ENCODE measurements around the gene MPND. TPM values are rescaled to one million over a fixed set of nuclear protein-coding genes. Genes with fewer than 3 reads are reported as not detected.
A peak's percentile ranks its signal among the peaks of the same experiment; 100 is the strongest.

Gene MPND
- polyA plus RNA-seq, 1 of the 3 experiments (the other 2 are of a cell fraction) = 21.3 TPM

- Histone ChIP-seq H3F3A (replicated peaks; ENCODE audit: insufficient read depth) (no peaks in the 10 kb centered on the region), H3K27ac (ENCODE audit: low read depth in 2 of 2, low read length in 1 of 2) (no peak overlapping the region), H3K9me2 (no peaks in the 10 kb centered on the region), H2AFZ (ENCODE audit: low read depth) (no peak overlapping the region), H3K36me3 (replicated peaks in 1 of 2; ENCODE audit: control insufficient read depth in 1 of 2, insufficient read depth in 2 of 2, low read length in 1 of 2) (peaks cover 10 to 16% of the 10 kb centered on the region in 2 experiments), H3K4me2 (no peak overlapping the region), H3K9me3 (no peaks in the 10 kb centered on the region), H3K4me1 (ENCODE audit: control insufficient read depth in 1 of 2, insufficient read depth in 2 of 2, low read depth in 1 of 2, low read length in 1 of 2) (no peaks in the 10 kb centered on the region), H3K27me3 (ENCODE audit: insufficient read depth) (no peaks in the 10 kb centered on the region), H3K79me2 (ENCODE audit: insufficient read depth) (no peaks in the 10 kb centered on the region), H3K9ac (no peak overlapping the region), H3K4me3 (ENCODE audit: low read depth in 2 of 2, low read length in 1 of 2) (no peak overlapping the region), H4K20me1 (ENCODE audit: insufficient read depth) (no peaks in the 10 kb centered on the region)
- 92% methylated on average over 9 of the region's 9 CpGs for WGBS (ENCODE audit: low lambda C conversion rate)
- POLR2A ChIA-PET = no interaction called here
- TF ChIP-seq, protein P1, sequence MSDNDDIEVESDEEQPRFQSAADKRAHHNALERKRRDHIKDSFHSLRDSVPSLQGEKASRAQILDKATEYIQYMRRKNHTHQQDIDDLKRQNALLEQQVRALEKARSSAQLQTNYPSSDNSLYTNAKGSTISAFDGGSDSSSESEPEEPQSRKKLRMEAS (IDR thresholded peaks at IDR 0.05; ENCODE audit: low read depth) = no peak
- CTCF ChIA-PET = no interaction called here
- DNase-seq = peak; percentile 1
Observed at GRCh38 chr19:4316956-4317355, 26.4 kb upstream of the MPND start.

- Histone ChIP-seq H3F3A (replicated peaks; ENCODE audit: insufficient read depth) (no peaks in the 10 kb centered on the region), H3K4me3 (ENCODE audit: low read depth in 2 of 2, low read length in 1 of 2) (no peak overlapping the region), H3K27ac (ENCODE audit: low read depth in 2 of 2, low read length in 1 of 2) (no peak overlapping the region), H3K36me3 (replicated peaks in 1 of 2; ENCODE audit: control insufficient read depth in 1 of 2, insufficient read depth in 2 of 2, low read length in 1 of 2) (peaks cover 10 to 16% of the 10 kb centered on the region in 2 experiments), H3K9me3 (no peaks in the 10 kb centered on the region), H3K27me3 (ENCODE audit: insufficient read depth) (no peaks in the 10 kb centered on the region), H3K9me2 (no peaks in the 10 kb centered on the region), H3K9ac (no peak overlapping the region), H4K20me1 (ENCODE audit: insufficient read depth) (no peaks in the 10 kb centered on the region), H3K4me1 (ENCODE audit: control insufficient read depth in 1 of 2, insufficient read depth in 2 of 2, low read depth in 1 of 2, low read length in 1 of 2) (no peaks in the 10 kb centered on the region), H3K4me2 (no peak overlapping the region), H2AFZ (ENCODE audit: low read depth) (no peak overlapping the region), H3K79me2 (ENCODE audit: insufficient read depth) (no peaks in the 10 kb centered on the region)
- ChIA-PET CTCF (interaction anchor here (0.6 kb wide), 1 partner anchor 94 kb away, joined by 3 read pairs; no protein-coding TSS in a partner anchor), POLR2A (no interaction called here)
- WGBS (ENCODE audit: low lambda C conversion rate) = 98% methylated on average over 7 of the region's 7 CpGs
- TF ChIP-seq EZH2phosphoT487 (IDR thresholded peaks at IDR 0.05; ENCODE audit: borderline replicate concordance, low read depth) (no peak), POLR2AphosphoS5 (IDR thresholded peaks at IDR 0.05; ENCODE audit: low read depth, low read length) (no peak), SMC3 (IDR thresholded peaks at IDR 0.05; ENCODE audit: low read depth, low read length) (no peak)
- DNase-seq = peak; percentile 11
Observed at GRCh38 chr19:4318460-4318859, 24.9 kb upstream of the MPND start.

DNA sequence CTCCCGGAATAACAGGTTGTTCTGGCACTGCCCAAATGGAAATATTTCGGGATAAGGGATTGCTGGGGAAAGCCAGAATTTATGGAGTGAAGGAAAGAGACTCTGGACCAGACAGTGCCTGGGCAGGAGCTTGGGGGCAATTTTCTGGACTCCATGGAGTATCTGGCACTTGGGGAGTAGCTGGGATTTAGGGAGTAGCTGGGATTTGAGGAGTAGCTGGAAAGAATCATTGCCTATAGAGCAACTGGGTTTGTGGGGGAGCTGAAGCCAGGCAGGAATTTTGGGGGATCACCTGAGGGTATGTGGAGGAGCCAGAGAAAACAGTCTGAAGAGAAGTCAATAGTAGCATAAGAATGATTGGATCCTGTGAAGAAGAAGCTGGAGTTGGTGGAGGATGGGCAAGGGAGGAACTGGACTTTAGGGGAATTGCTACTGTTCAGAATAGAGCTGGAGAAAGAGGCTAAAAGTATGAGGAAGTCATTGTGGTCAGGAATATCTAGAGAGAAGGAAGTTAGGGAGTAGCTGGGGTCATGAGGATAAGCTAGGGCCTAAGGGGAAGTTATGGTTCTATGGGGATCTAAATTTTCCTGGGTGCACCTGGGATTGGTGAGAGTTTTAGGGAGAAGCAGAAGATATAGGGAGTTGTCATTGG is 24.2 kb upstream of the MPND start:
- peak; percentile 2 for DNase-seq
- Histone ChIP-seq H3K4me3 (ENCODE audit: low read depth in 2 of 2, low read length in 1 of 2) (no peak overlapping the region), H3K4me2 (no peak overlapping the region), H2AFZ (ENCODE audit: low read depth) (no peak overlapping the region), H4K20me1 (ENCODE audit: insufficient read depth) (no peaks in the 10 kb centered on the region), H3K79me2 (ENCODE audit: insufficient read depth) (no peaks in the 10 kb centered on the region), H3K9me3 (no peaks in the 10 kb centered on the region), H3K9me2 (no peaks in the 10 kb centered on the region), H3K27me3 (ENCODE audit: insufficient read depth) (no peaks in the 10 kb centered on the region), H3K4me1 (ENCODE audit: control insufficient read depth in 1 of 2, insufficient read depth in 2 of 2, low read depth in 1 of 2, low read length in 1 of 2) (no peaks in the 10 kb centered on the region), H3K36me3 (replicated peaks in 1 of 2; ENCODE audit: control insufficient read depth in 1 of 2, insufficient read depth in 2 of 2, low read length in 1 of 2) (peaks cover 10 to 16% of the 10 kb centered on the region in 2 experiments), H3F3A (replicated peaks; ENCODE audit: insufficient read depth) (no peaks in the 10 kb centered on the region), H3K9ac (no peak overlapping the region), H3K27ac (ENCODE audit: low read depth in 2 of 2, low read length in 1 of 2) (no peak overlapping the region)
- no peak for TF ChIP-seq MXI1 (IDR thresholded peaks at IDR 0.05; ENCODE audit: low read depth, low read length)
- TF ChIP-seq GABPA (IDR thresholded peaks at IDR 0.05; ENCODE audit: low read depth) = no peak
- no peak for TF ChIP-seq GATA2 (CRISPR knock-in tag; IDR thresholded peaks at IDR 0.05)
- TF ChIP-seq, protein P2, sequence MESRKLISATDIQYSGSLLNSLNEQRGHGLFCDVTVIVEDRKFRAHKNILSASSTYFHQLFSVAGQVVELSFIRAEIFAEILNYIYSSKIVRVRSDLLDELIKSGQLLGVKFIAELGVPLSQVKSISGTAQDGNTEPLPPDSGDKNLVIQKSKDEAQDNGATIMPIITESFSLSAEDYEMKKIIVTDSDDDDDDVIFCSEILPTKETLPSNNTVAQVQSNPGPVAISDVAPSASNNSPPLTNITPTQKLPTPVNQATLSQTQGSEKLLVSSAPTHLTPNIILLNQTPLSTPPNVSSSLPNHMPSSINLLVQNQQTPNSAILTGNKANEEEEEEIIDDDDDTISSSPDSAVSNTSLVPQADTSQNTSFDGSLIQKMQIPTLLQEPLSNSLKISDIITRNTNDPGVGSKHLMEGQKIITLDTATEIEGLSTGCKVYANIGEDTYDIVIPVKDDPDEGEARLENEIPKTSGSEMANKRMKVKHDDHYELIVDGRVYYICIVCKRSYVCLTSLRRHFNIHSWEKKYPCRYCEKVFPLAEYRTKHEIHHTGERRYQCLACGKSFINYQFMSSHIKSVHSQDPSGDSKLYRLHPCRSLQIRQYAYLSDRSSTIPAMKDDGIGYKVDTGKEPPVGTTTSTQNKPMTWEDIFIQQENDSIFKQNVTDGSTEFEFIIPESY (IDR thresholded peaks at IDR 0.05; ENCODE audit: borderline replicate concordance, low read depth) = no peak
- TF ChIP-seq MEF2A (IDR thresholded peaks at IDR 0.05; ENCODE audit: borderline replicate concordance, low read depth) = no peak
- CTCF ChIA-PET = interaction anchor here (0.6 to 2.4 kb wide), 4 partner anchors 33 to 104 kb away, joined by 3 to 13 read pairs (median 6); no protein-coding TSS in a partner anchor
- POLR2A ChIA-PET = interaction anchor here (0.6 kb wide), 1 partner anchor 85 kb away, joined by 3 read pairs; no protein-coding TSS in a partner anchor
- WGBS (ENCODE audit: low lambda C conversion rate) = 97% methylated on average over 2 of the region's 2 CpGs
